GM12878 (cell line): ENCODE data around the gene SEC24C. TPM values are rescaled to one million over a fixed set of nuclear protein-coding genes. Genes with fewer than 3 reads are reported as not detected.

Source experiments
- ATAC-seq: fragments of 200-7000 bp; cut with Tn5 transposase; 3 replicates; pipeline ENCODE4 v1.9.1; 2020; ENCODE audit warnings: mild to moderate bottlenecking, moderate library complexity
- BruUV-seq: library from RNA; stranded (reverse); fragments of 400-500 nt; replicated peaks from 2 replicates; lab custom pipeline; 2021; lab: Mats Ljungman, UMichigan
- CTCF ChIA-PET: fragments of 300-600 bp; sonication (Branson Sonifier 250); formaldehyde crosslinking; extraction: SDS; loops from one replicate; lab custom pipeline; 2021; ENCODE audit warnings: inconsistent platforms; lab: Yijun Ruan, JAX
- POLR2A ChIA-PET: fragments of 350-600 bp; formaldehyde crosslinking; extraction: SDS; loops from one replicate; lab custom pipeline; 2021; ENCODE audit warnings: inconsistent platforms; lab: Charles Lee
- RAD21 ChIA-PET: fragments of 300-600 bp; sonication (Branson Sonifier 250); formaldehyde crosslinking; loops from one replicate; lab custom pipeline; 2023; ENCODE audit warnings: antibody characterized with exemption; ENCODE audit not compliant: unreplicated experiment; lab: Charles Lee
- SMC1A ChIA-PET: fragments of 300-600 bp; sonication (Branson Sonifier 250); formaldehyde crosslinking; loops from one replicate; lab custom pipeline; 2023; ENCODE audit not compliant: unreplicated experiment, uncharacterized antibody; lab: Charles Lee
- DNase-seq: peaks from one replicate; pipeline ENCODE4 v3.0.0-alpha.2; 2011; ENCODE audit warnings: low read depth, low spot score
- FAIRE-seq: peaks from 3 replicates; lab custom pipeline; 2011; peaks lifted over from hg19 to GRCh38; lab: Jason Lieb, UNC
- H2AFZ ChIP-seq: 2 replicates; pipeline ENCODE4 v1.6.0; 2011; ENCODE audit warnings: low read depth, low read length, control low read depth; ENCODE audit not compliant: control insufficient read depth
- H3K27ac ChIP-seq: 2 replicates; pipeline ENCODE4 v1.5.1; 2011; ENCODE audit warnings: control low read depth; ENCODE audit not compliant: control insufficient read depth, insufficient read depth
- H3K27me3 ChIP-seq, 2 experiments: replicated peaks in 1 of 2; 2 replicates each; pipeline versions ENCODE4 v1.6.0 to v1.6.1; 2011; ENCODE audit warnings: low read length in 1 of 2; ENCODE audit not compliant: control insufficient read depth in 2 of 2, insufficient read depth in 2 of 2
- H3K36me3 ChIP-seq, 2 experiments: 2 replicates each; pipeline ENCODE4 v1.5.1; 2011; ENCODE audit warnings: low read length in 1 of 2; ENCODE audit not compliant: control insufficient read depth in 2 of 2, insufficient read depth in 2 of 2
- H3K4me1 ChIP-seq: 2 replicates; pipeline ENCODE4 v1.6.1; 2011; ENCODE audit warnings: mild to moderate bottlenecking, low read length, moderate library complexity, mixed read lengths; ENCODE audit not compliant: control insufficient read depth, insufficient read depth
- H3K4me2 ChIP-seq: 2 replicates; pipeline ENCODE4 v1.6.0; 2011; ENCODE audit warnings: control low read depth; ENCODE audit not compliant: control insufficient read depth, insufficient read depth
- H3K4me3 ChIP-seq: fragments of 200-600 bp; sonication (generic); 2 replicates; pipeline ENCODE4 v1.5.1; 2016
- H3K79me2 ChIP-seq: 2 replicates; pipeline ENCODE4 v1.6.0; 2011; ENCODE audit warnings: low read length; ENCODE audit not compliant: control insufficient read depth, insufficient read depth
- H3K9ac ChIP-seq: 2 replicates; pipeline ENCODE4 v1.8.0; 2011; ENCODE audit warnings: low read length, control low read depth, mixed read lengths; ENCODE audit not compliant: control insufficient read depth, insufficient read depth
- H3K9me3 ChIP-seq: replicated peaks from 3 replicates; pipeline ENCODE4 v1.5.1; 2011; ENCODE audit warnings: mild to moderate bottlenecking, low read length; ENCODE audit not compliant: control insufficient read depth, insufficient read depth
- H4K20me1 ChIP-seq: 2 replicates; pipeline ENCODE4 v1.6.0; 2011; ENCODE audit not compliant: control insufficient read depth, insufficient read depth
- MYB ChIP-seq: fragments of 150-350 bp; IDR thresholded peaks from 2 replicates; pipeline ENCODE4 v1.6.1; 2014; ENCODE audit warnings: mild to moderate bottlenecking, low read depth, low read length, borderline replicate concordance
- SPI1 ChIP-seq: IDR thresholded peaks from 2 replicates; pipeline ENCODE4 v1.6.1; 2011; ENCODE audit warnings: low read depth, mild to moderate bottlenecking, low read length, moderate library complexity, borderline replicate concordance; ENCODE audit not compliant: insufficient read depth
- YBX1 ChIP-seq: fragments of 450-650 bp; IDR thresholded peaks from 2 replicates; pipeline ENCODE4 v1.6.1; 2016; ENCODE audit warnings: antibody characterized with exemption
- ZNF207 ChIP-seq: fragments of 450-650 bp; IDR thresholded peaks from 2 replicates; pipeline ENCODE4 v1.6.1; 2014; ENCODE audit warnings: antibody characterized with exemption, mild to moderate bottlenecking, borderline replicate concordance
- WGBS: methylation state at CpG from one replicate; pipeline ENCODE4 v1.1.6; 2016; ENCODE audit warnings: low lambda C conversion rate; ENCODE audit not compliant: insufficient replicate concordance, insufficient coverage; ENCODE audit errors: missing lambda C conversion rate; 5-methylcytosine and 5-hydroxymethylcytosine counted together
- in situ Hi-C: fragments of 300-500 bp; cut with MboI; formaldehyde crosslinking; loops from 9 replicates; pipeline ENCODE4 v1.14.3; 2018; ENCODE audit warnings: mixed read lengths
- intact Hi-C: fragments of 100-400 bp; cut with micrococcal nuclease; formaldehyde crosslinking; loops from one replicate; pipeline ENCODE4 v1.14.2; 2022; ENCODE audit not compliant: unreplicated experiment
- polyA plus RNA-seq, 11 experiments: library from polyadenylated mRNA; depleted of rRNA in 4 of 11; unstranded in 6 of 11; stranded (reverse) in 5 of 11; fragments of >200 nt; fragmentation: Nextera tagmentation in 4 of 11; fragmentation: Illumina TruSeq in 1 of 11; extraction: Ambion mirVana in 4 of 11; extraction: Trizol in 1 of 11; gene quantifications; 1 replicate in 1 of 11; 2 replicates in 10 of 11; pipeline versions ENCODE4 v1.2.1 to v1.2.3, GENCODE V29; 2011 to 2016; ENCODE audit warnings: inconsistent platforms in 2 of 11, missing spikeins in 2 of 11, low read depth in 1 of 11
- total RNA-seq, 4 experiments: library from RNA; depleted of rRNA in 3 of 4; stranded (reverse); fragments of >200 nt in 3 of 4; fragmentation: Illumina TruSeq in 1 of 4; extraction: Trizol in 1 of 4; gene quantifications; 2 replicates each; pipeline versions ENCODE4 v1.2.1 to v1.2.3, GENCODE V29; 2013 to 2021

The SEC24C gene
- total and polyA plus RNA-seq, 10 of the 15 experiments (the other 5 are each of a cell fraction or from before 2014, with no cell fraction given): 12.7 to 117 (median 73.8) TPM

DNA sequence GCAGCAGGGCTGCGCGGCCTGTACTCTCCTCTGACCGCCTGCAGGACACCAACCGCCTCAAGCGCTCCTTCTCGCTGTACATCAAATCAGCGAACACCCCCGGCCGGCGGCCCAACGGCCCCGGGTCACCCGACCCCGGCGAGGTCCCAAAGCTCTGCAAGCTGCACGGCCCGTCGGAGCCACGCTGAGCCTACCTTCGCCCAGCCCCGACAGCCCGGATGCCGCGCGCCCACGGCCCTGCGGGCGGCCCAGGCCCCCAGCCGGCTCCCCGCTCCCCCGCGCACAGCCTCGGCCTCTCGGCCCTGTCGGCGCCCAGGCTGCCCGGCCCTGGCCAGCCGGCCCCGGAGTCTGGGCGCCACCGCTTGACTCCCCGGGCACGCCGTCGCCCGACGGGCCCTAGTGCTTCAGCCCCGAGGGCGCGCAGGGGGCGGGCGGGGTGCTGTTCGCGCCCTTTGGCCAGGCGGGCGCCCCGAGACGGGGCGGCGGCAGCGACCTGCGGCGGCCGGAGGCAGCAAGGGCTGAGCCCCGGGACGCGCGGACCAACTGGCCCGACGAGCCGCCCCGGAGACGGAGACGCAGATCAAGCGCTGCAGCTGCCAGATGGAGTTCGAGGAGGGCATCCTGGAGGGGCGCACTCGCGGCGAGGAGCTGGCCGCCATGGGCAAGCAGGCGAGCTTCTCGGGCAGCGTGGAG is 11.1 kb upstream of the SEC24C start:
- WGBS: 96% methylated on average over 14 of the region's 84 CpGs
- no peak overlapping the region for H3K4me2 ChIP-seq
- no peak for ATAC-seq
- no TSS peak for BruUV-seq
- RAD21 ChIA-PET: interaction anchor here (0.9 kb wide), 1 partner anchor 12 kb away, joined by 3 read pairs; no protein-coding TSS in a partner anchor
- no peaks in the 10 kb centered on the region; a peak in 1 of 4 replicates for H3K36me3 ChIP-seq
- no peak for DNase-seq
- no peak for FAIRE-seq
- peaks cover 24% of the 10 kb centered on the region for H3K79me2 ChIP-seq
- no peaks in the 10 kb centered on the region for H3K9me3 ChIP-seq
- no peak overlapping the region for H3K4me3 ChIP-seq
- H2AFZ ChIP-seq: no peak overlapping the region
- SMC1A ChIA-PET: interaction anchor here (0.8 kb wide), 1 partner anchor 10 kb away, joined by 4 read pairs; no protein-coding TSS in a partner anchor
- CTCF ChIA-PET: interaction anchor here (0.9 to 1.9 kb wide), 2 partner anchors 10 to 48 kb away, joined by 3 to 5 read pairs; partner anchors contain the start of gene CHCHD1
- intact Hi-C loops: no loop called here
- H3K9ac ChIP-seq: no peak overlapping the region
- POLR2A ChIA-PET: interaction anchor here (0.9 to 2.4 kb wide), 3 partner anchors 10 to 40 kb away, joined by 3 to 13 read pairs (median 6); partner anchors contain the start of gene SEC24C
- no peaks in the 10 kb centered on the region for H3K27me3 ChIP-seq
- no peaks in the 10 kb centered on the region; the same call in 1 of the 2 replicates for H3K4me1 ChIP-seq
- no peak for TF ChIP-seq ZNF207
- no peak for TF ChIP-seq MYB
- no peak for TF ChIP-seq SPI1
- no peak for TF ChIP-seq YBX1
- in situ Hi-C loops: no loop called here
- H3K27ac ChIP-seq: no peak overlapping the region
- no peaks in the 10 kb centered on the region for H4K20me1 ChIP-seq
